HG02759 (cell line): ENCODE results near the gene FOXP1.

ENCODE experiments used
- ATAC-seq: cut with Tn5 transposase; IDR thresholded peaks from one replicate; pipeline ENCODE4 v1.9.1; 2021; ENCODE audit warnings: mild to moderate bottlenecking, moderate library complexity; ENCODE audit not compliant: unreplicated experiment

Gene FOXP1

DNA sequence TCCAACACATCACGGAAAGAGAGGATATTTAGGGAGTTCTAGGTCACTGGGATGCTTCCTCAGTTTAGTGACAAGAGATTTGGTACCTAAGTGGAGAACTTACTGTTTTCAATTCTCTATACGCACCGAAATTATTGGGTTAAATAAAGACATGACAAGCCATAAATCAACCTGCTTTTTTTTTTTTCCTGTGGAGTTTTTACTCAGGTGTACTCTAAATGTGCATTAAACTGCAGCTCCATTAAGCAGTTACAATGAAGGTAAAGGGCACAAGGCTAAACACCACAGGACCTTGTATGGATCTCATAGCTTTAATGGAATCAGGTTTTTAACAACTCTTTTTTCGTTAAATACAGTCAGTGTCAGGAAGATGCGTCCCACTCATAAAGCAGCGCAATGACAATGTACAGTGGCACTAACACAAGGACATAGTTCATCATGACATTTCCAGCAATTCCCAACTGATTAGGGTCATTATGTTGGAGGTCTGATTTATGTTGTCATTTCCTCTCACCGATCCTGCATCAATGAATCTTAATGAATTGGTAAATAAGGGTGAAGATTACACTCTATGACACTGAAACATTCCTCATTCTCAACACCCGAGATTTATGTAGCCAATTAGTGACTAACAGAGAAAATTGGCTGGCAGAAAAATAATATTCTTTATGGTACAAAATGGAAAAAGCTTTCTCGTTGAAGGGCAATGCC lies 355.2 kb downstream of the FOXP1 start:
- ATAC-seq = no peak

DNA sequence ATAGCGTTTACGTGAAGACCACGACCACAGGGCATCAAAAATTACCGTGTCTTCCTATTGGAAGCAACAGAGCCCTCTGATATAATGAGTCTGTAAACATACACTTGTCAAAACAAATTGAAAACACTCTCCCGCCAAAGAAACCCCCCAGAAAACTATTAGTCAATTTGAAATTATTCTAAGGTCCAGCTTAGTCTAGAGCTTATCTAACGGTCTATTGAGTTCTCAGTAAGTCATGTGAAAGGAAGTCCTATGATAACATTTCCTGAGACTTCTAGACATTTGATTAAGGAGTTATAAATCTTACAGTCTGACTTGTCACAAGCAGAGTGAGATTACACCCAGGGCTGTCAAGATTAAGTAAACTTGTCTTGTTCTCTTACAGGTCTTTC lies 356.3 kb downstream of the FOXP1 start:
- ATAC-seq = peak; percentile 13

DNA sequence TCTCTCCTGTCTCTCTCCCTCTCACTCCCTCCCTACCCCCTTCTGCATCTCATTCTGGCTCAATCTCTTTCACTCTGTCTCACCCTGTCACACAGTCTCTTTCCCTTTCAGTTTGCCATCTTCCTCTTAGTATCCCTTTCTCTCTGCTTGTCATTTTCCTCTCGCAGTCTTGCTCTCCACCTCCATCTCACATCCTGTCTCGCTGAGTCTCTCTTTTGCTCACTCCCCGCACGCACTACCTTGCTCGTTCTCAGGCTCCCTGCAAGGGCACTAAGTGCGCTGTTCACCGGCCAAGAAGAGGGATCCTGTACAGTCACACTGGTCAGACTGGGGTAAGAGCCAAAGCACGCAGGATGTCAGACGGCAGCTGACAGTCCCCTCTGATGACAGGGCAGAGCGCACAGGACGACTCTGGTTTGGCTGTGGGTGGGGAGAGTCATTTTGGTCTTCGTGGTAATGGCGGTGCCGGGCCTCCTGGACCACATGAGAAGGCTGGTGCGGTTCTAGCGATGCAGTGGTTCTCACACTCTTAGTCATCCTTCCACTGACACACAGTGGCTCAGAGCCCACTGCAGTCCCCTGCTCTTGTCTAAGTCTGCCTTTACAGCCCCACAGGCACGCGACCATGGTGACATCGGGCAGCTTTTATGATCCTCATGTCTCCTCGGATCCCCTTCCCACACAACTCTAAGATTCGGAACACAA lies 356.8 kb downstream of the FOXP1 start:
- peak; percentile 92 for ATAC-seq

DNA sequence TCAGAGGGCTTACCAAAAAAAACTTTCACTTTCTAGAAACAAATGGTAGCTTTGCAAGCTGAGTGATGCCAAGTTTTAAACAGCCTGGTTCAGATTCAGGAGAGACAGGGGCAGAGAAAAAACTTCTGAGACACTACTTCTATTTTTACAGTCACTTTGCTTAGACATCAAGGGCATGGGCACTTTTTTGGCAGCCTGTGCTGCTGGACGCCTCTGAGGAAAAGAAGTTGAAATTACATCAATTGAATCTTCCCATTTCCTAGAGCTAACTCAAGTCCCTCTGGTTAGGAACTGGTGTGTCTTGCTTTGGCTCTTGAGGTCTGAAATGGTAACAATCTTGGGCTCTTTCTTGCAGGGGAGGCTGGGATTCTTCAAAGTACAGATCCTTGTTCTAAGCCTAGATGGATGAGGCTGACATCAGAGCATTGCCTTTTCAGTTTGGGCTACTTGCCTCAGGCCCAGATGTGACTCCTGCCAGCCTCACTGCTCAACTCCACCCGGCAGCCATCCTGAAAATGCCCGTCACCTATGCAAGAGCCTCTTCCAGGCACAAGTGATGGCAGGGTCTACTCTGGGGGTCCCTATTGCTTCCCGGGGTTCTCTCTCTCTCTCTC lies 357.5 kb downstream of the FOXP1 start:
- ATAC-seq = no peak

DNA sequence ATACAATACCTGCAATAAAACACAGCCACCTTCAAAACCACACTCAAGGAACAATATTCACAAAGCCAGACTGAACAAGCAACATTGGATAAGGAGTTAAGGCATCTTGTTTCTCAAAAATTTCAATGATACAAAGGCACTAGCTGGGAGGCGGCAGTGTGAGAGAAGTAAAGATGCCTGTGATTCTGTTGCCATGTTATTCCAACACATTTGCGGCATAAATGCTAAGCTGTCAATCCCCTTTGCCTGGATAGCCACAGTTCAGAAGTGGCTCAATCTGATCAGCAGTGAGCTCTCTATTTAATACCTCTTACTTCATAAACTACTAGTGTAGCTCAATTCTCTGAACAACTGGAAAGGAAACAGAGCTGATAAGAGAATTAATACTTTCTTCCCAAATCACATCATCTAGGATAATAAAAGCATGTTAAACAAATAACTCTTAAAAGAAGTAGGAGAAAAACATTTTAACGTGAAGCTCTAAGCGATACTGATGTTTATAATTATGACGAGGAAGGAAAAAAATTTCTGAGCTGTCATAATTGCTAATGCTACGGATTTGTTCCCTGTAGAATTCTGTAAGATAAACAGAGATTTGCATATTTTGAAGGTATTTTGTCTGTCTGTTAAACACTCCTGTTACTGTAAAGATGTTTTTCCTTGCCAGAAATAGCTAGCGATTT lies 358.4 kb downstream of the FOXP1 start:
- no peak for ATAC-seq

DNA sequence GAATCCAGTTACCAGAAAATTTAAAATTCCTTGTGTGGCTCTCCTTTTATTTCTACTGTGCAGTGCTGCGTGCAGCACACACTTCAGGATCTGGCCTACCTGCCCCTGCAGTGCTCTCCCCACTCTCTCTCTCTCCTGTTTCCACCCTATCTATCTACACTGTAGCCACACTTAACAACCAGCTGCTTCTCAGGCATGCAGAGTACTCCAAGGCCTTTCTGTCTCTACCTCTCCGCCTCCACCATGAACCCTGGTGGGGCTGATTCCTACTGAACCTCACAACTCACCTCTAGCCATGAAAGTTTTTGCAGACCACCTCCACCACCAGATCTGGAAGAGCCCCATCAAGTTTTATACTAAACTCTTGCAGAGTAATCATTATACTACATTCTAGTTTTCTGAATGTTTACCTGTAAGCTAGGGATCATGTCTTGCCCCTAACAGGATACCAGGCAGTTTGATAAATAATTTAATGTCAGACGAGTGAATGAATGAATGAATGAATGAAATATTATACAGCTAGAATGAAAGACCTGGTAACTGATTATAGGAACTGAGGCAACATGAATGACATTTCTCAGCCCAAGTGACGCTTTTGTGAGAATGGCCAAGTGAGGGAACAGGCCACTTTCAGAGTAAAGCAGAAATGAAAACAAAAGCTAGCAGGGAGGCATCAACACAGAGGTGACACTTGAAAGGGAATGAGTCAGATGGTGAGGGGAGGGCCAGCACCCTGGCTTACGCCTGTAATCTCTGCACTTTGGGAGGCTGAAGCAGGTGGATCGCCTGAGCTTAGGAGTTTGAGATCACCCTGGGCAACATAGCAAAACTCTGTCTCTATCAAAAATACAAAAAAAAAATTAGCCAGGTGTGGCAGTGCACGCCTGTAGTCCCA lies 363.5 kb downstream of the FOXP1 start:
- ATAC-seq = peak; percentile 96

DNA sequence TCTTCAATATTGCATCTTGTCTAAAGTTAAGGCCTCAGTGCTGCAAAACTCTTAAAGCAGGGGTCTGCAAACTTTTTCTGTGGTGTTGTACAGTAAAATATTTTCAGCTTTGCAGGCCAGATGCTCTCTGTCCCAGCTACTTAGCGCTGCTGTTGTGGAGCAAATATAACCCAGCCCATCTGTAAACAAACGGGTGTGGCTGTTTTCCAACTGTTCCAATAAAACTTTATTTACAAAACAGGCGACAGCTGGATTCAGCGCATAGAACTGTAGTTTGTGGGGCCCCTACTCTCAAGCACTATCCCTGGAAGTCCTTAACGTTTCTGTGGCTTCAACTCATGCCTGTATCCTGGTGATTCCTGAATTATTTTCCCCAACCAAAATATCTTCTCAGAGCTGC lies 365.0 kb downstream of the FOXP1 start:
- no peak for ATAC-seq

DNA sequence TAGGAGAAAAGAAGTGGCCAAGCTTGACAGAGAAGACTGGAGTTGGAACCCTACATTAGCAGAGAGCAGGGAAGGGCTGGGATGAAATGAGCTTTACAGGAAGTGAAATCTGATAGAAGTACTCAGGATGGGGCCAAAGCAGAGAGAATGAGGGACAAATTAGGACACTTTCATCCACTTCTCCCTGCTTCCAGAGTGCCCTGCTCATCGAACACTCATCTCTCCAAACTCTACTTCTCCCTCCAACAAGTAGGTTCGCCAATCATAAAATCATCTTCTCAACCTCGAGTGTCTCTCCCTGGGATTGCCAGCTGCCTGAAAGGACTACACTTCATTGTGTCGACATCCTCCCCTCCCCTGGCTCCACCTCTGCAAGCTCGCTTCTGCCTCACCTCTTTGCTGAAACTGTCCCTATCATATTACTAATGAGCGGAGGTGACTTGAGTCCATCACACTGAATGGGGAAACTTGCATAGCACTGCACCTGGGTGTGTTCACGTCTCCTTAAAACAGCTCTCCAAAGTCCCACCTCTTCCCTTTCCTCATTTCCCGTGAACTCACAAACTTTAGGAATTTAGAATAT lies 365.8 kb downstream of the FOXP1 start:
- no peak for ATAC-seq

DNA sequence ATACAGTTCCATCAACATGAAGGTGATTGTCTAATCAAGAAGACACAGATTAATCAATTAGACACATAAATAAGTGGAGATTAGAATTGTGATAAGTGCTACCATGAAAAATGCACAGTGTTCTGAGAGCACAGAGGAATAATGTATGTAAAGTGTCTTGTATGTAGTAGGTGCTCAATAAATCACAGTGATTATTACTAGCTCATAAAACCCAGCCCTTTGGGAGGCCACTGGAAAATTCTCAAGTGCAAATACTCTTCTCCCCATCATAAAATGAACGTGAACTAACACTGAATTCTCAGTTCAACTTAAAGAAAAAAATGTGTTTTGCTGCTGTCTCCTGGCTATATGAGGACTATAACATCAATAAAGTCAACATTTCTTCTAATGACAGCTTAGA lies 368.2 kb downstream of the FOXP1 start:
- no peak for ATAC-seq

DNA sequence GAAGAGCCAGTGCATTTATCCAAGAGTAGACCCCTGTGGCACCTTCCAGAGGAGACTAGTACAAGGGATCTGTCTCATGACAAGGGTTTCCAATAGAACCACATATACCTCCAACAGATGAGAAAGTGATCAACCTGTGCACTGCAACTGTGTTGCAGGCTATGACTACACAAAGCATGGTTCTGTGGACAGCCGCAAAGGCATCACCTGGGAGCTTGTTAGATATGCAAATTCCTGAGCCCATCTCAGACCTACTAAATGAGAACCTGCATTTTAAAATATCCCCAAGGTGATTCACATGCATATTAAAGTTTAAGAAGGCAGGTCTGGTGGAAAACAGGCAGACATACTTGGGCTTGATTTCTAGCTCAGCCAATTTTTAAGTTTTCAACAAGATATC lies 368.7 kb downstream of the FOXP1 start:
- no peak for ATAC-seq

DNA sequence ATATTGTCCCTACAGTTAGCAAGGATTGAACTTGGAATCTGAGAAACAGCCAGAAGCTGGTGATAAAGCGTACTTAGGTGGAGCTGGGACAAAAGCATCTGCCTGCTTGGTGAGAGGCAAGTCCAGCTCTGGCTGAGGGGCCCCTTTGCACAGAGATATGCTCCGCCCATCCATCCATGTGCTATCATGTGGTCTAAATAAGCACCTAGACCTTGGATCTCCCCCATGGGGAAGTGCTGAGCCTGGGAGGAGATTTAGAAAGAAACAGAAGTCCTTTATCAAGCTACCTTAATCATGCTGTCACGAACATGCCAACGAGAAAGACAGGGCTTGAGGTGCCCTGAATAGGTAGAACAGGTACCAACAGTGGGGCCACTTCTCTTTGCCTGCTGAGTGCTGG lies 369.5 kb downstream of the FOXP1 start:
- no peak for ATAC-seq

DNA sequence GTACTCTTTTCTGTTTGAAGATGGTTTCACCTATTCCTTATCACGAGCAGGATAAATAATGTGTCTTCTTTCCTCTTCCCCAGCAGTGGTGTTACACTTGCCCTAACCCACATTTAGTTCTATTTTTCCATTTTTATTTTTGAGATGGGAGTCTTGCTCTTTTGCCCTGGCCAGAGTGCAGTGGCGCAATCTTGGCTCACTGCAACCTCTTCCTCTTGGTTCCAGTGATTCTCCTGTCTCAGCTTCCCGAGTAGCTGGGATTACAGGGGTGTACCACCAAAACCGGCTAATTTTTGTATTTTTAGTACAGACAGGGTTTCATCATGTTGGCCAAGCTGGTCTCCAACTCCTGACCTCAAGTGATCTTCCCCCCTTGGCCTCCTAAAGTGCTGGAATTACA lies 372.4 kb downstream of the FOXP1 start:
- no peak for ATAC-seq

DNA sequence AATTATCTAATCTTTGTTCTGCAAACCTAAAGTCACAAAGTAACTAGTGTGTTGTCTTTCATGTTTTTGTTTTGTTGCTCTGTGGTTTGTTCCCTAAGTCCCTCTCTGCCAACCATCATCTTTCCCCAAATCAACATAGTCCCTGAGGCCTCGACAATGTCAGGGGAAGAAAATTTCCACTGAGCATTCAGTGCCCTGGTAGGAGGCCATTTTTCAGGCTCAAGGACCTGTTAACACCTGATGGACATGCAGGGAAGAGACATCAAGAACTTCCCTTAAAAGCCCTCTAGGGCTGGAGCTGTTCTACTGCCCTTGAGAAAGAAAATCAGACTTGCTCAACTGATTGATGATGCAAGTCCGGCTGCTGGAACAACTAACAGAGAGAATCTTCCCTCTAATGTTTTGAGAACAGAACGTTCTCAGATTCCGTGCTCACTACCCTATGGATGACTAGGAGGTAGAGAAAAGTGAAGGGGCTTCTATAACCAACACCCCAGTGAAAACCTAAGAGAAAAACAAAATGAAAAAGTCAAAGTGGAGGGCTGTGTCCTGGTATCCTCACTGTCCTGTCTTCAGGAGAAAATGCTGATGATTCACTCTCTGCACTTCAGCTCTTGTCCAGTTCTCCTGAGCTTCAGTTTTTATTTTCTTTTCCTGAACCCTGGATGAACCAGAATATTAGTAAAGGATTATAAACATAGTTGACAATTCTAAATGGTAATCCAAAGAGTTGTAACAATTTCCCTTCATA lies 373.1 kb downstream of the FOXP1 start:
- no peak for ATAC-seq

DNA sequence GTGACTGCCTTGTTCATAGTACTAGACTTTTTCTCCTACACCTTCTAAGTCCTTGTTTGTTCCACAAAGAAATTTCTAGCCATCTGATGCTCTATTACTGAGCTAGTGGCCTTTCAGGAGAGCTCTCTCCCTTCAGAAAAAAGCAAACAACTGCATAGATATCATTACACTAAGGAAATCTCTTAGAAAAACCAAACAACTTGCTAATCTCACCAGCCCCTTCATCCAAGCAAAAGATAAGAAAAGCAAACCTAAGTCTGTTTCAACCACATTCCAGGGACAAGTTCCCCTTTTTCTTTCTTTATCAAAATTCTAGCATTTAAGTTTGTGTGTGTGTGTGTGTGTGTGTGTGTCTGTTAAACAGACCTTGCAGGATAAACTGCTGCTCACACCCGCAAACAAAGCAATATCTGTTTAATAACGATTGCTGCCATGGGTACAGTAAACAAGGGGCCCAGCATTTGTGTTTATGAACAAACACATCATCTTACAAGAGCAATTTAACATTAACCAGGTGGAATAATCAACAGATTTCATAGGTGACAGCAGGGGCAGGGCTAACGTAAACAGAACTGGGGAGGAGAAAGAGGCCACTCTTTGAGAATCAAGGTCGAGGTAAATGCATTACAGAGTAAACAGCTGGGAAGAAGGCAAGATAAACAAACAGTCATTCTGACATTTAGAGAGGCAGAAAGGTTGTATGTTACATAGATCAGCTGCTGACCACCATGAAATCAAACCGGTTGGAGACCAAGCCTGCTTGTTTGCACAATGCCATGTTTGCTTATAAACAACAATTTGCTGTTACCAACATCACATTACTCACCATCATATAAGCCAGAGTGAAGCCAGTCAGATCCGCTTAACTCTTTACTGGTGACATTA lies 375.1 kb downstream of the FOXP1 start:
- ATAC-seq = no peak

DNA sequence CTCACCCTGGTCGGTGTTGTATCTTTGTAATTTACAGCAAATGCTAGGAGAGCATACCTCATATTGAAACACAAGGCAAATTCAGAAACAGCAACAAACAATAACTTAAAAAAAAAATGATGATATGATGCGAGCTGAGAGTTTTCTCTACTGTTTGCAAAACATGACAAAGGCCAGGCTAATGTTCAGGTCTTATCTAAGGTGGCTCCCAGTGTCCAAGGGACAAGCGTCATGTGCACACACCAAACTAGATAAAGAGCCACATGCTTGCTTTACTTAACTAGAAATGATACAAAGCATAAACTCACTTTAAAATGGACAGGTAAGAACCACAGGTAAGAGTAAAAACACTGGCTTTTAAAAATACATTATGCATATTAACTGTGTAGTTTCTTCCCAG lies 375.9 kb downstream of the FOXP1 start:
- ATAC-seq = no peak

DNA sequence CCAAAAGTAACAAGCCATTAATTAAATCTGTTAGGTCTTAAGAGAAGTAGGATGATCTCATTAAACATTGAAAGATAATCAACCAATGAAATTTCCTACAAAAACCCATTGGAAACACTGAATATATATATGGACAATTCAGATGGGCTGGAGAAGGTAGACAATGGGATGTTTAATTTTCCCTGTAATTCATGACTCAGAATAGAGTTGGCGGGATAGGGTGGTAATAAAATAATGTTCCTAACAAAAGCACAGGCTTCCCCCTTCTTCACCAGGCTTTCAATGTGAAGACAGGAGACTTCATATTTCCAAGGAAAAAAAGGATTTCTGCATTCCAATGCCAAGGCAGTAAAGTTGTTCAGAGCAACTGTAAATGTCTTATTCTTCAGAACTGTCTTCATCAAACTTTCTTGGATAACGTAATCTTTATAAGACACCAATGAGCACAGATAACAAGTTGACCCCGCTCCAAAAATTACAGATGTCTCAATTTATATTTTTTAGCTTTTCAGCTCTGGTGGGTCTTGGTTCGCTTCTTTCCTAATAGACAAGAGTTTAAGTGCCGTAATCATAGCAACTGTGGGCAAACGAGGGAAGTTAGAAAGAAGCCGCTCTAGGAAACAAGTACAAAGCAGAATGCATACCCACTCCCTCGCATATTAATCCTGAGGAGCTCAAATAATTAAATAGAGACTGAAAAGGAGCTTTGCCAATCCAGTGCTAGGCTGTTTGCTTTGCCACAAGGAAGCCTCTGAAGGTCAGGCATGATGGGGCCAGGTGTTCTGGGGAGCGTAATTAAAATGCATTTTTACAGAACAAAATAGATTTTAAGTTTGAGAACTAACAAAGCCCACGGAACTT lies 377.0 kb downstream of the FOXP1 start:
- no peak for ATAC-seq

DNA sequence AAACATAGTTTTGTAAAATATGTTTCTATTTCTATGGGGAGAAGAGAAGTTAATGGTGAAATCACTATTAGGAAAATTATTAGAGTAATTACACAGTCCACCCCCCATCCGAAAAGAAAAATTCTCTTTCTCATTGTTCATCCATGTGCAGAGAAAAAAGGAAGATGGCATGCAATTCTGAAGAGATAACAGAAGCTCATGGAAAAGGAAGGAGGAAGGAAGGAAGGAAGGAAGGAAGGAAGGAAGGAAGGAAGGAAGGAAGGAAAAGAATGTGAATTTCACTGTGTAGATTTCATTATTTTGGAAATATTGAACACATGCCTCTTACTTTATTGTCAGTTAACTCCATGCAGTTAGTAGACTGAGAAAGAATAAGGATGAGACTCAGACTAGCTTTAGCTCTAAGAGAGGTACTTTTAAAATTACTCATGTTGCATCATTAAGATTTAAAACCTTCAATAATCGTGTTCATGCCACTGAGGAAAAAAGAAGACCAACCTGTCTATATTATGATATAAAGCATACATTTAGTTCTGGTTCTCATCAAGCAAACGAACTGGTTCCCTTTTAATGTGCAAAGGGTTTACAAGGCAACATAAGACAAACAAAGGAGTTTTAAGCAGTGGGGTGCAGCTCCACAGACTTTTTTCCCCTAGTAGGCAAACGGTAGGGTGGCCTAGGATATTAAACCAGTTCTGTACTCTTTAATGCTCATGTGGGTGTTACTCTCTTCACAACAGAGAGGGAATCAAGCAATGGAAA lies 379.6 kb downstream of the FOXP1 start:
- ATAC-seq = no peak
